NCI-H2171 treated with DMSO at 0.1 percent for 48 hours (cell line): ENCODE results near the gene CA12.

Source experiments
- DNase-seq: peaks from one replicate; lab custom pipeline; 2025; lab: John Stamatoyannopoulos, UW

Gene CA12

GRCh38 chr15:63374686-63375520, 6.7 kb downstream of the CA12 start:
- DNase-seq: peak; percentile 35

- DNase-seq: no peak
Measured at GRCh38 chr15:63373866-63374548, 7.6 kb downstream of the CA12 start.

- DNase-seq: no peak
Measured at GRCh38 chr15:63373330-63373729, 8.3 kb downstream of the CA12 start.

DNA sequence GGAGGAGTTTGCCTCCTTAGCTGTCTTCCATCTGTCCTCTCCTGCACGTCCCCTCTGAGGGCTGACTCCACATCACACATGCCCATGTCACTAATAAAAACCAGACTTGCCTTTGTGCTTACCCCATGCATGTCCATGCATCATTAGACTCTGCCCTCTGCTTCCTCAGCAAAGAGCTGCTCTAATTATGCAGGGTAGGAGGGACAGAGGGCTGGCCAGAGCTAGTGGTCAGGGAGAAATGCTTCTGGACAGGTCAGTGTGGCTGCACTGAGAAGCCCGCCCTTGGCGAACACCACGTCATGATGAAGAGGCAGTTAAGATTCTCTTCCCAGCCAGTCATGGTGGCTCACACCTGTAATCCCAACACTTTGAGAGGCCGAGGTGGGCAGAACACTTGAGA, 8.9 kb downstream of the CA12 start:
- no peak for DNase-seq

- DNase-seq: peak; percentile 51
Measured at GRCh38 chr15:63372018-63372705, 9.5 kb downstream of the CA12 start.

DNA sequence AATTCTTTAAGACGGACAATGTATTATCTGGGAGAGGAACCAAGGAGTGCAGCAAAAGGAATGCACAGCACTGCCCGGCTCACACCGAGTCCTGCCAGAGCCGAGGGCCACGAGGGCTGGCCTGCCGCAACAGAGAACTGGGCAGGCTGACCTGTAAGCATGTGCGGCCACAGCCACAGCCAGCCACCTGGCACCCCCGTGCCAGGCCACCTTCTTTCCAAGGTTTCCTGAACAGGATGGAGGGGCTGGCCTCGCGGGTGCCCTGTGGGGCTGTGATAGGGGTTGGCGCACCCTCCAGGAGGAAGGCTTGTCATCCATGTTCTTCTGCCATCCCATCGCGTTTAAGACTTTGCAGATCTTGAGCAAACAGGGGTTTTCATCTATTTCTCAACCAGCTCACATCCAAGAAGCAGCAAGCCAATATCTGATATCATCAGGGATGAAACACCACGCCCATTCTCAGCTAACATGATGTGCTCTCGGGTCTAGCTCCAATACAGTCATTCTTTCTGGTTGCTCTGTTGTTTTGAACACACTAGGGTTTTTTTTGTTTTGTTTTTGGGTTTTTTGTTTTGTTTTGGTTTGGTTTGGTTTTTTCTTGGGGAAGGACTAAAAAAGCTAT, 10.2 kb downstream of the CA12 start:
- no peak for DNase-seq

GRCh38 chr15:63370764-63371163, 10.9 kb downstream of the CA12 start:
- peak; percentile 26 for DNase-seq

- DNase-seq: peak; percentile 25
Measured at GRCh38 chr15:63369781-63370180, 11.9 kb downstream of the CA12 start.

- DNase-seq: peak; percentile 93
Measured at GRCh38 chr15:63369296-63369695, 12.3 kb downstream of the CA12 start.

DNA sequence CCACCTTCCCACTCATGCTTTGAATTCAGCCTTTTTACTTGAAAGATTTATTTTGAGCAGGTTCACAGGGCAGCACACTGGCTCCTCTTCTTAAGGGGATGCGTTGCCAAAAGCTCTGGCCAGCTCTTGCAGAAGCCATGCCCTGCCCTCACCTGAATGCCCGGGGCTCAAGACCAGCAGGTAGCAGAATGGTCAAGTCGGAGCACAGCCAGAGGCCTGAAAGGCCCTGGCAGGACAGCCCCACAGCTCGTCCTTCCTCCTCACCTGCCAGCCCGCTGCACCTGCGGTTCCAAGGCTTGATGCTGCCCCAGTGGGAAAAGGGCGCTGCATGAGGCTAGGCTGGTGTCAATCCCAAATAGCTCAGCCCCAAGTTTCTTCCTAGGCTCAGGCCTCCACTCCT, 13.1 kb downstream of the CA12 start:
- no peak for DNase-seq

GRCh38 chr15:63367900-63368299, 13.7 kb downstream of the CA12 start:
- no peak for DNase-seq

DNA sequence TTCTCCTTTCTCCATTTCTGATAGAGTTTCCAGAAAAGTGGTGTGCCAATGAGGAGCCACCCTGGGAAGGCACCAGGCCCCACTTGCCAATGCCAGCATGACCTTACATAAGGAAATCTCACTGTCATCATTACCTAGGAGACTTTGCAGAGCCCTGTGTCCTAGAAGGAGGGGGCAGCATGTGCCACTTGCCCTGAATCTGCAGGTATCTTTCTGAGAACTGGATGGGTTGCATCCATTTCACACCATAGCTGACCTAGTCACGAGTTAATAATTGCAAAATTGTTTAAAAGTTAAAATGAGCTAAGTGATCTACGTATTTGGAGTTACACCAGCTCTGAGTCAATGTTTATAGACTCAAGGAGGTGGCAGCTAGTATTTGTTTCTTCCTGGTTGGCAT, 14.3 kb downstream of the CA12 start:
- DNase-seq: no peak

GRCh38 chr15:63366451-63366850, 15.2 kb downstream of the CA12 start:
- no peak for DNase-seq

DNA sequence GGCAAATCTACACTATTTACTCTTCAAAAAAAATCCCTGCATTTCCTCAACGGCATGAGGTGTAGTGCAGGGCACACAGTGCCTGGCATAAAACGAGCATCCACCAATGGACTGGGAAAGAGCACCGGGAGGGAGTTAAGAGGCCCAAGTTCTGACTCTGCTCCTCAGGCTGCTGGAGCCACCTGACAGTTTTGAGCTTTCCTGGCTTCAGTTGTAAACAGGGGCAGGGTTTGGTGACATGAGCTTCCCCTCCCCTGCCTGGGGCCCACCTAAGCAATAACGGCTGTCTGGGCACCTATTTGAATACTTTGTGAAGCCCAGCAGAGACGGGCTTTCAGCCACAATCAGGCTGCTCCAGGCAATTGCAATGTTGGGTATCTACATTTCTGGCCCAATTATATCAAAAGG, 16.4 kb downstream of the CA12 start:
- DNase-seq: no peak

GRCh38 chr15:63364399-63365272, 17.0 kb downstream of the CA12 start:
- DNase-seq: no peak

DNA sequence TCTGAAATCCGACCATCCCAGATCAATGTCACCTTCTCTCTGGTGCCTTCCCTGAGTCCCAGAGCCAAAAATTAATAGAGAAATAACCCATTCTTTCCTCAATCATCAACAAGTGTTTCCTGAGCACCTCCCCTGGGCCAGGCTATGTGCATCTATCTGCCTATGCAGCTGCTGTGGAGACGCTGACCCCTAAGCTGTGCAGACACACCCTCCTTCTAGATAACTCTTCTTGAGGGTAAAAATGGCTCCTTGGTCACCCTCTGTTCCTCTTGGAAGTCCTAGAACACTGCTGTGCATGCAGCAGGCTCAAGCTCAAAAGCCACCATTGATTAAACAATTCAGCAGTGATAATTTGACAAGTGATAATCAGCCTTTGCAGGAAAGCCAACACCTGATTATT, 18.4 kb downstream of the CA12 start:
- DNase-seq: no peak

DNA sequence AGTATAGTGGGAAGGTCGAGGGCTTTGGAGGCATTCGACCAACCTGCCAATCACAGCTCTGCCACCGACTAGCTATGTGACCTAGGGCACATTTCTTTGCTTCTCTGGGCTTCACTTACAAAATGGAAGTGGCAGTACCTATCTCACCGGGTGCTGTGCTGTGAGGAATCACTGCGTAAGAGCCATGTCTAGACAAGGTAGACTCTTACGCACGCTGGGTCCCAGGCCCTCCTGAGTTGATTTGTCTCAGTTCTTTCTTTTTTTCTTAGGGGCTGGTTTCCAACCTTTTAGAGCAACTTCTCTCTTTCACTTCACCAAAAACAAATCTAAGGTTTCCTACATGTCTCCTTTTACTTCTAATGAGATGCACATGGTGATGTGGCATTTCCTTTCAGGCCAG, 18.8 kb downstream of the CA12 start:
- DNase-seq: no peak

GRCh38 chr15:63362196-63362595, 19.4 kb downstream of the CA12 start:
- no peak for DNase-seq

- no peak for DNase-seq
Measured at GRCh38 chr15:63360170-63360569, 21.5 kb downstream of the CA12 start.

DNA sequence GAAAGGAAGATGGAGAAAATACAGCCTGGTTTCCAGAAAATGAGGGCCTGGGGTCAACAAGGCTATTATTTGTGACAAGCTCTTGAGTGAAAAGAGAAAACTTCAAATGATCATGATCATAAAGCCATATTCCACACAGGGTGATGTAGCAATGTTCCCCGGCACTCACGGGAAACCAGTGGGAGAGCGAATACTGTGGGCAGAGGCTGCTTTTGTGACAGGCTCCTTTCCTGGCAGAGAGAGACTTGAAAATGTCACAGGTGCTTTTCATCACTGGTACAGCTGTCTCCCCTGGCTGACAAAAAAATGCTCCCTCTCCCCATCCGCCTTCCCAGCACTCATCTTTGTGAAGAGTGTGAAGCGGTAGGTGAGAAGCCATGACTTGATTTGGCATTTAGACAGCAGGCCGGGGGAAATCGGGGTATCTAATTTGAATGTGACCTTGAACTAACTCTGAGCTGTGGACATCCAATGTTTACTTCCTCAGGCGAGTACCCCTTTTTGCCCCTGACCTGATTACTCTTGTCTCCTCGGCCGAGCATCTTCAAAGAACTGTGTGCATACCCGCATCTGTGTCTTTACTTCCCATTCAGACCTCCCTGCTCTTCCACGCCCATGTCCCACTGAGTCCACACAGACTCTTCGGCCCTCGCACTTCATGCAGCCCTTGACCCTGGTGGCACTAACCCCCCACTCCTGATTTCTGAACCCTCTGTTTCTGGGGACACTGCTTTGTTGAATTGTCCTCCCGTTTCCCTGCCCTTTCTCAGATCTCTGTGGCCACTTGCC, 23.2 kb downstream of the CA12 start:
- peak; percentile 11 for DNase-seq

GRCh38 chr15:63357731-63358130, 23.9 kb downstream of the CA12 start:
- DNase-seq: no peak
